CD4-positive, CD25-positive, alpha-beta regulatory T cell (primary cell): ENCODE data around the gene RAB27B. TPM values are rescaled to one million over a fixed set of nuclear protein-coding genes. Genes with fewer than 3 reads are reported as not detected.

Experiments used
- ATAC-seq, 2 donors: fragments of 150-1000 bp; cut with Tn5 transposase; one replicate each; pipeline ENCODE4 v1.10.0; 2021; ENCODE audit warnings: low read depth in 2 of 2, moderate number of reproducible peaks in 2 of 2, moderate library complexity in 1 of 2
- DNase-seq, 3 donors: peaks; one replicate each; pipeline versions ENCODE4 v3.0.0 to v3.0.0-alpha.2; 2012 to 2022; ENCODE audit warnings: mixed read lengths in 1 of 3
- H3K27ac ChIP-seq: one replicate; pipeline ENCODE4 v1.7.0; 2013; ENCODE audit warnings: mild to moderate bottlenecking, low read length; ENCODE audit not compliant: insufficient read depth, poor library complexity, severe bottlenecking
- H3K27me3 ChIP-seq: one replicate; pipeline ENCODE4 v1.7.0; 2013; ENCODE audit warnings: low read length; ENCODE audit not compliant: control insufficient read depth, insufficient read depth
- H3K36me3 ChIP-seq: one replicate; pipeline ENCODE4 v1.7.0; 2013; ENCODE audit warnings: mild to moderate bottlenecking, low read length, moderate library complexity; ENCODE audit not compliant: control insufficient read depth, insufficient read depth
- H3K4me1 ChIP-seq: 2 replicates; pipeline ENCODE4 v1.7.0; 2013; ENCODE audit warnings: mild to moderate bottlenecking, low read length; ENCODE audit not compliant: insufficient read depth, control insufficient read depth, poor library complexity, severe bottlenecking
- H3K4me3 ChIP-seq: one replicate; pipeline ENCODE4 v1.7.0; 2013; ENCODE audit warnings: low read depth, mild to moderate bottlenecking, low read length, moderate library complexity
- H3K9me3 ChIP-seq, 2 experiments: 1 replicate in 1 of 2; 2 replicates in 1 of 2; pipeline ENCODE4 v1.7.0; 2013; ENCODE audit warnings: low read length in 2 of 2, mild to moderate bottlenecking in 1 of 2, moderate library complexity in 1 of 2; ENCODE audit not compliant: control insufficient read depth in 2 of 2
- H3K27ac Mint-ChIP-seq, 3 donors: one replicate each; pipeline ENCODE4 v1.8.0; 2020 to 2022; ENCODE audit warnings: mild to moderate bottlenecking in 3 of 3, mixed read lengths in 3 of 3, moderate library complexity in 2 of 3
- H3K27me3 Mint-ChIP-seq: one replicate; pipeline ENCODE4 v1.8.0; 2022; ENCODE audit warnings: mild to moderate bottlenecking, mixed read lengths
- H3K36me3 Mint-ChIP-seq: one replicate; pipeline ENCODE4 v1.8.0; 2020; ENCODE audit warnings: mixed read lengths
- H3K4me1 Mint-ChIP-seq, 4 donors: one replicate each; pipeline ENCODE4 v1.8.0; 2020 to 2022; ENCODE audit warnings: mixed read lengths in 4 of 4, mild to moderate bottlenecking in 1 of 4
- H3K4me3 Mint-ChIP-seq, 4 donors: one replicate each; pipeline ENCODE4 v1.8.0; 2020 to 2022; ENCODE audit warnings: mild to moderate bottlenecking in 4 of 4, mixed read lengths in 4 of 4, moderate library complexity in 3 of 4
- H3K9me3 Mint-ChIP-seq, 7 donors: one replicate each; pipeline ENCODE4 v1.8.0; 2020 to 2022; ENCODE audit warnings: mixed read lengths in 7 of 7, mild to moderate bottlenecking in 3 of 7, moderate library complexity in 2 of 7
- polyA plus RNA-seq, 4 donors: library from polyadenylated mRNA; unstranded; fragments of 300-500 nt; fragmentation: Illumina TruSeq; gene quantifications; one replicate each; pipeline ENCODE4 v1.2.3, GENCODE V29; 2021
- total RNA-seq: library from RNA; stranded (reverse); gene quantifications from one replicate; pipeline ENCODE4 v1.2.3, GENCODE V29; 2022

The RAB27B gene
- total and polyA plus RNA-seq, 5 donors from 2014 or later = 0.22 to 8.5 TPM; not detected in 3

DNA sequence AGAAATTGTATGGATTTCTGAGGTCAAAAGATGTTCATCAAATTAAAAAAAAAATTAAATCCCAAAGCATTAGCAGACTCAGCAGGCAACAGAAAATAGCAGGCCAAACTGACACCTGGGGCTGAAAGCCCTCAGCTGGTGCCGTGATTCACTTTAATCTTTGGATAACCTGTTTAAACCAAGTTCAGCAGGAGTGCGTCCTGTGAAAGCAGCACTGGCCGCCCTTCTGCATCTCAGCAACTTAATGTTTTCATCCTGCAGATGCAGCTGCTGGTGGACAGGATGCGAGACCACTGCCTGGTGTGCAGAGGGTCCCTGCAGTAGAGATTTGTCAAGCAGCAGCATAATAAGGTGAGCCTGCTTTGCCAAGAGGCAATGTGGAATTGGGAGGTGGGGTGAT lies 89.8 kb downstream of the RAB27B start:
- H3K36me3 ChIP-seq = no peaks in the 10 kb centered on the region
- no peaks in the 10 kb centered on the region for H3K27me3 ChIP-seq
- DNase-seq (no peak), ATAC-seq (no peak)
- Mint-ChIP-seq H3K27ac (no peak overlapping the region), H3K27me3 (no peaks in the 10 kb centered on the region), H3K4me1 (no peaks in the 10 kb centered on the region), H3K36me3 (no peaks in the 10 kb centered on the region), H3K4me3 (no peak overlapping the region), H3K9me3 (peaks cover 0 to 2% (median 0%) of the 10 kb centered on the region in 7 donors)
- no peaks in the 10 kb centered on the region for H3K4me1 ChIP-seq
- H3K4me3 ChIP-seq = no peak overlapping the region
- H3K9me3 ChIP-seq = no peaks in the 10 kb centered on the region
- no peak overlapping the region for H3K27ac ChIP-seq

DNA sequence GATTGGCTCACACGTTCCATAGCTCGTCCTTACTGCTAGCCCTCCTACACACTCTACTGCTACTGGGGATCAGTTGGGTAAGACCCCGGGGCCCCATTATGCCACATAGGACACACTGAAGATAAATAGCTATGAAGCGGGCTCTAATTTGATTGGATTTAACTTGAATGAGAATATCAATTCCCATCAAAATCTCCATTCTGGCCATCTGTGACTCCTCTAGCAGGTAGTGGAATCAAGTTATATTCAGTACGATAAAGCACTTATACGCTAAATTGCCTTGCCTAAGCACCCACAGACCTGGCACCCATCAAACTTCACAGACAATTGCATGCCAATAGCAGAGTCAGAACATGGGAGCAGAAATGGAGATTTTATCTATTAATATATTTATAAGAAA lies 91.1 kb downstream of the RAB27B start:
- Mint-ChIP-seq H3K4me1 (no peaks in the 10 kb centered on the region), H3K9me3 (peaks cover 0 to 2% (median 0%) of the 10 kb centered on the region in 7 donors), H3K36me3 (no peaks in the 10 kb centered on the region), H3K27ac (no peak overlapping the region), H3K27me3 (no peaks in the 10 kb centered on the region), H3K4me3 (no peak overlapping the region)
- Histone ChIP-seq H3K27me3 (no peaks in the 10 kb centered on the region), H3K36me3 (no peaks in the 10 kb centered on the region), H3K27ac (no peak overlapping the region), H3K9me3 (no peaks in the 10 kb centered on the region), H3K4me1 (no peaks in the 10 kb centered on the region), H3K4me3 (no peak overlapping the region)
- ATAC-seq (no peak), DNase-seq (no peak)

- Histone ChIP-seq H3K9me3 (no peaks in the 10 kb centered on the region), H3K36me3 (no peaks in the 10 kb centered on the region), H3K4me1 (no peaks in the 10 kb centered on the region), H3K27ac (no peak overlapping the region), H3K27me3 (no peaks in the 10 kb centered on the region), H3K4me3 (no peak overlapping the region)
- ATAC-seq = no peak
- Mint-ChIP-seq H3K4me3 (no peak overlapping the region), H3K27ac (no peak overlapping the region), H3K4me1 (no peaks in the 10 kb centered on the region), H3K36me3 (no peaks in the 10 kb centered on the region), H3K27me3 (peaks cover 6% of the 10 kb centered on the region), H3K9me3 (peaks cover 0 to 2% (median 0%) of the 10 kb centered on the region in 7 donors)
- no peak for DNase-seq
Measured at GRCh38 chr18:54923339-54923956, 95.2 kb downstream of the RAB27B start.

GRCh38 chr18:54924948-54925347 lies 96.7 kb downstream of the RAB27B start:
- DNase-seq (no peak), ATAC-seq (no peak)
- Histone ChIP-seq H3K4me1 (no peaks in the 10 kb centered on the region), H3K27ac (no peak overlapping the region), H3K4me3 (no peak overlapping the region), H3K9me3 (no peaks in the 10 kb centered on the region), H3K36me3 (no peaks in the 10 kb centered on the region), H3K27me3 (no peaks in the 10 kb centered on the region)
- H3K9me3 Mint-ChIP-seq = peaks cover 0 to 2% (median 0%) of the 10 kb centered on the region in 7 donors
- no peak overlapping the region for H3K27ac Mint-ChIP-seq
- H3K27me3 Mint-ChIP-seq = peaks cover 6% of the 10 kb centered on the region
- no peaks in the 10 kb centered on the region for H3K36me3 Mint-ChIP-seq
- H3K4me1 Mint-ChIP-seq = no peaks in the 10 kb centered on the region
- no peak overlapping the region for H3K4me3 Mint-ChIP-seq

GRCh38 chr18:54926593-54927325 lies 98.5 kb downstream of the RAB27B start:
- ATAC-seq = no peak
- Mint-ChIP-seq H3K4me3 (no peak overlapping the region), H3K4me1 (no peaks in the 10 kb centered on the region)

GRCh38 chr18:54928236-54928635 lies 100.0 kb downstream of the RAB27B start:
- no peak overlapping the region for H3K4me3 Mint-ChIP-seq
- ATAC-seq (no peak), DNase-seq (no peak)
- Histone ChIP-seq H3K4me3 (no peak overlapping the region), H3K9me3 (no peaks in the 10 kb centered on the region), H3K27me3 (no peaks in the 10 kb centered on the region), H3K4me1 (no peaks in the 10 kb centered on the region), H3K36me3 (no peaks in the 10 kb centered on the region), H3K27ac (no peak overlapping the region)
- H3K27me3 Mint-ChIP-seq = peaks cover 6% of the 10 kb centered on the region
- H3K9me3 Mint-ChIP-seq = peaks cover 0 to 1% (median 0%) of the 10 kb centered on the region in 7 donors
- no peaks in the 10 kb centered on the region for H3K4me1 Mint-ChIP-seq
- no peaks in the 10 kb centered on the region for H3K36me3 Mint-ChIP-seq
- H3K27ac Mint-ChIP-seq = no peak overlapping the region

More at GRCh38 chr18:54926593-54927325, 98.5 kb downstream of the RAB27B start:
- H3K27me3 ChIP-seq = no peaks in the 10 kb centered on the region
- H3K4me3 ChIP-seq = no peak overlapping the region
- no peaks in the 10 kb centered on the region for H3K36me3 ChIP-seq
- H3K9me3 ChIP-seq = no peaks in the 10 kb centered on the region
- Mint-ChIP-seq H3K9me3 (no peaks in the 10 kb centered on the region), H3K27me3 (peaks cover 6% of the 10 kb centered on the region), H3K27ac (no peak overlapping the region), H3K36me3 (no peaks in the 10 kb centered on the region)
- no peak for DNase-seq
- no peaks in the 10 kb centered on the region for H3K4me1 ChIP-seq
- H3K27ac ChIP-seq = no peak overlapping the region

- Mint-ChIP-seq H3K36me3 (no peaks in the 10 kb centered on the region), H3K9me3 (peaks cover 0 to 1% (median 0%) of the 10 kb centered on the region in 7 donors), H3K4me1 (no peaks in the 10 kb centered on the region), H3K4me3 (no peak overlapping the region), H3K27ac (no peak overlapping the region), H3K27me3 (peaks cover 6% of the 10 kb centered on the region)
- Histone ChIP-seq H3K4me1 (no peaks in the 10 kb centered on the region), H3K4me3 (no peak overlapping the region), H3K27ac (no peak overlapping the region), H3K36me3 (no peaks in the 10 kb centered on the region), H3K27me3 (peaks cover 3% of the 10 kb centered on the region), H3K9me3 (no peaks in the 10 kb centered on the region)
- ATAC-seq (no peak), DNase-seq (no peak)
Measured at GRCh38 chr18:54931152-54931551, 102.9 kb downstream of the RAB27B start.

DNA sequence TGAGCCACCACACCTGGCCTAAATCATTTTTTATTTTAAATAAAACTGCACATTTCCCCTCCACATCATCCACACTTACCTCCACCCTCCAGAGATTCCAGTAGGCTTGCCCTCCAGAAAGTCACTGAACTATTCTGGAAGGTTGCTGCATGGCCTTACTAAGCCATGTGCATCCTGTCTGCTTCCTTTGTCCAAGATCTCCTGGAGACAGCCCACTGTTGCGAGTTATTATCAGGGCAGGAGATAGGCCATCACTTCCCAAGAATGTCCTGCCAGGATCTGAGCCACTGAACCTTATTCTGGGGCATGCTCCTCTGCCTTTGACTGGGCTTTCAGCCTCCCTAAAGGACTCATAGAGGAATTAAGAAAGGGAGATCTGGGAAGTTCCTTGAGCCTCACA lies 104.2 kb downstream of the RAB27B start:
- Mint-ChIP-seq H3K4me1 (no peaks in the 10 kb centered on the region), H3K27ac (peak overlapping the region in 1 of 3 donors; percentile 20), H3K9me3 (peaks cover 0 to 1% (median 0%) of the 10 kb centered on the region in 7 donors), H3K36me3 (no peaks in the 10 kb centered on the region), H3K27me3 (peaks cover 8% of the 10 kb centered on the region), H3K4me3 (no peak overlapping the region)
- ATAC-seq = no peak
- Histone ChIP-seq H3K4me1 (no peaks in the 10 kb centered on the region), H3K4me3 (no peak overlapping the region), H3K9me3 (no peaks in the 10 kb centered on the region), H3K27me3 (peaks cover 3% of the 10 kb centered on the region), H3K27ac (no peak overlapping the region), H3K36me3 (no peaks in the 10 kb centered on the region)
- DNase-seq = no peak
